H4 (cell line): ENCODE results near the gene TNKS1BP1. TPM values are rescaled to one million over a fixed set of nuclear protein-coding genes. Genes with fewer than 3 reads are reported as not detected.
"Not testable (repeated sequence)": the region's sequence is repeated elsewhere in the genome, so short reads cannot be mapped to it uniquely, and the experiment has no call there.

Experiments used
- DNase-seq: peaks from one replicate; pipeline ENCODE4 v3.0.0-alpha.2; 2015; ENCODE audit warnings: low spot score
- total RNA-seq: library from RNA; depleted of rRNA; stranded (reverse); fragments of >200 nt; shearing (Covaris generic); gene quantifications from 2 replicates; pipeline ENCODE4 v1.2.3, GENCODE V29; 2014

The TNKS1BP1 gene
- total RNA-seq, 1 experiment from 2014 or later: 12.6 TPM

DNA sequence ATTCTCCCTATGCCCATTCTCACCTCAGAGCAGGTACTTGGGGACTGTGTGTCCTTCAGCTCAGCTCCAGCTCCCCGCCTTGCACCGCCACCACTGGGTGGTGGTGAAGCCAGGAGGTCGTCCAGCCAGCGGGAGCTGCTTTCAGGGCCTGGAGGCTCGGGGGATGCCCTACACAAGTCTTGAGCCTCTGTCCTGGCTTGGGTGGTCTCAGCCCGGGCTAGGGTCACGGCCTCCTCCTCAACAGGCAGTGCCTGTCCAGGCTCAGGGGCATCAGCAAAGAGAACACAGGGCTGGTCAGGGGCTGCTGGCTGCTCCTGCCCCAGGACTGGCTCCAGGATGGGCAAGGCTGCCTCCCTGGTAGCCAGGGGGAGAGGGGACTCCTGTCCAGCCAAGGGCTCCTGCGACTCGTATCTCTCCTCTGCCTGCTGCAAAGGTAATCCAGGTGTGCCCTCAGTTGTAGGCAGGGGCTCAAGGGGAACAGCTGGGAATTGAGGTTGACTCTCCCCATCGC lies 12.2 kb downstream of the TNKS1BP1 start:
- no peak for DNase-seq

DNA sequence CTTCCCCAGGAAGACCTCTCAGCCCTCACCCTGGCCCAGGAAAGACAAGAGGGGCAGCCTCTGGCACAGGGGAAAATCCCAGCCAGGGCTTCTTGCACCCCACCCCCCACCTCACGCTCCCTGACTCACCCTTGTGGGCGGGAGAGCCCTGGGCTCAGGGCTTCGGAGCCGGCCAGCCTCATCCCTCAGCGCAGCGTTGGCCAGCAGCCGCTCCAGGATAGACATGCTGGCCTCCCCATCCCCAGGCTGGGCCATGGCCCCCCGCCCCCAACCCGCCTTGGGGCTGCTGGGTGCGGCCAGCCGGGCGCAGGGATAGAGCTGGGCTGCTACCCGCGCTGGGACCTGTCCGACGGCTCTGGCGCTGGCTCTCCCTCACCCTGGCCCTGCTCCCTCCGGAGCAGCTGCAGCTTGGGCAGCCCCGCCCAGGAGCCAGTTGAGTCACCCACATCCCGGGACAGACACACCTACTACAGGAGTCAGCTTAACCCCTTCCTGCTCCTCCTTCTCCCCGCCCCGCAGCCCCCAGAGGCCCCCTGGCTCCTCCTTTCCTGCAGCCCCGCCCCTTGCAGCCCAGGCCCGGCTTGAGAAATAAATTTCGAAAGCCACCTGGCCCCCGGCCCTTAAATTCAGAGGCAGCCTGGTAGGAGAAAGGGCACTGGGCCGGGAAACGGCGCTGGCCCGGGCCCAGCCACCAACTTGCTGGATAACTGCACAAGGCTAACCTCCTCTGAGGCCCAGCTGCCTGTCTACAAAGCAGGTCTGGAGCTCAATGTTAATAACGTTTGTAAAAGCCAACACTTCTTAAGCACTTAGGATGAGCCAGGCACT lies 13.4 kb downstream of the TNKS1BP1 start:
- peak; percentile 95 for DNase-seq

DNA sequence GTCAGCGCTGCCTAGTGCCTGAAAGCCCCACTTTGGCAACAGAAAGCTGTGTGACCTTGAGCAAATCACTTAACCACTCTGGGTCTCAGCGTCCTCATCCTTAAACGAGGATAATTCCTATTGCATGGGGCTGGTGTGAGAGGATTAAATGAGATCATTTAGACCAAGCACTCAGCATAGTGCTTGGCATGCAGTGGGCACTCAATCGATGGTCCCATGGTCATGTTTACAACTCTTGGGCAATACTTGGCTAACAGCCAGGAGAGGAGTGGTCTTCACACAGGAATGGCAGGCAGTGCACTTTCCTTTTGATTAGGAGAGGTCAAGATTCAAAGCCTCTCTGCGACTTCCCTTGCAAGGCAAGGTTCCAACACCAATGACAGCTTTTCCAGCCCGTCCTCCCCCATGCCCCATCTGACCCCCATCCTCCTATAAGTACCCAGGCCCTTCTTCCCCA lies 14.1 kb downstream of the TNKS1BP1 start:
- DNase-seq: no peak

DNA sequence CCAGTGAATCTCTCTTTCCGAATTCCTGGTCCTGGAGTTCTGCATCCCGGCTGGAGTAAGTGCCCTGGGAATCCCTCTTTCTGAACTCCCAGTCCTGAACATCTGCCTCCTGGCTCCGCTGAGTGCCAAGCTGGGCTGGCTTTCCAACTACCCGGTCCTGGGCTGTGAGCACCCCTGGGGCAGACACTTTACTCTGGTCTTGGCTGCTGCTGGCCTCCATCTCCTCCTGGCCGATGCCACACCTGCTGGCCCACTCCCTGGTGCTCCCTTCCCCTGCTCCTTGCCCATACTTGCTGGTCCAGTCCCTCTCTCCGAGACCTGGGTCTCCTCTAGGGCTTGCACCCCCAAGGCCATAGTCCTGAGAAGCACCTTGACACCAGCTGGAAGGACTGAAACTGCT lies 14.7 kb downstream of the TNKS1BP1 start:
- no peak for DNase-seq

DNA sequence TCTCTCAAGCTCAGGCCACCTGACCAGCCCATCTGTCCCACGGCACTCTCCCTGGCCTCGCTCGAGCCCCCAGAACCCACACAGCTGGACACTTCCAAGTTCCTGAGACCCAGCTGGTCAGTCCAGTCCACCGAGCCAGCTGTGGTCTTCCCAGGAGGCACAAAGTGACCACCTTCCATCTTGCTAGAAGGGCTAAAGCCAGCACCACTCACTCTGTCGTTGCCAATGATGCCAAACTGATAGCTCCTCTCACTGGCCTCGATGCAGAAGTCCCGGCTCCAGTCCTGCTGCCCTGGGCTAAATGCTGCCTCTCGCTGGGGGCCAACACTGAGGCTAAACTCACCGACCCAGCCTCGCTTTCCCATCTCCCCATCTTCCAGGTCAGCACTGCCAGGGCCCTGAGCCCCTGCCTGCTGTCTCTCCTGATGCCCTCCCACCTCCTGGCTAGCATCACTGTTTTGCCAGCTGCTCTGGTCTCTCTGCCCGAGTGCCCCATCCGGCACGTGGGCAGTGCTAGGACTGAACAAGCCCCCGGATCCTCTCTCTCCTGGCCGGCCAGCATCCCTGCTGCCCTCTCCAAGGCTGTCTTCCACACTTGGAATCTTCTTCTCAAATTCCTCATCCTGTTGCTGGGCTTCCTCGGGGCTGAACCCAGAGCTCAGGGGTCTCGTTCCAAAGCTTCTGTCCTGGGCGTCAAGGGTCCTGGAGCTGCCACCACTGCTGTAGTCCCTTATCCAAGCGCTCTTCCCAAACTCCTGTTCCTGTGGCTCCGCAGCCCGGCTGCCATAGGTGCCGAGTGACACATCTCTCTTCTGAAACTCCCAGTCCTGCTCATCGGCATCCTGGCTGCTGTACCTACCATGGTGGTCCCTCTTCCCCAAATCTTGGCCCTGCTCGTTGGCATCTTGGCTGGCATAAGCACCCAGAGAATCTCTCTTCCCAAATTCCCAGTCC lies 15.4 kb downstream of the TNKS1BP1 start:
- no peak for DNase-seq

DNA sequence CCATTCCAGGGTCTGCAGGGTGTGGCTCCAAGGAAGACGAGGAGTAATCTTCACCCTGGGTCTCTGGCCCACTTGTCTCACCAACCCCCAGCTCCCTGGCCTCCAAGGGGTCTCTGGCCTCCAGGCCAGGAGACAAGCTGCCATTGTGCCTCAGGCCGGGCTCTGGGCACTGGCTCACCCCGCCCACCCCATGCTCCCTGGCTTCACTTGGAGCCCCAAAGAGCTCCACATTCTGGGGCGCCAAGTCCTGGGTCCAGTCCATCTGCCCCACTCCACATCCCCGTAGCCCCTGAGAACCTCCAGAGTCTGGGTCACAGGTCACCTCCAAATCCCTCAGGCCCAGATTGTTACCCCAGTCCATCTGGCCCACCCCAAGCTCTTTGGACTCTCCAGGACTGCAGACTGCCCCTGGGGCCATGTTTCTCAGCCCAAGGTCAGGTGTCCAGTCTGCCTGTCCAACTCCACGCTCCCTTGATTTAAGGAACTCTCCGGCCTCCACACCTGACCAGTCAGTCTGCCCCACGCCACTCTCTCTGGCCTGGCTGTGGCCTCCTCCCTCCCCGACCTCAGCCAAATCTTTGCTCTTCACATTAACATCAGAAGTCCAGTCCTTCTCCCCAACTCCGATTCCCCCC lies 16.2 kb downstream of the TNKS1BP1 start:
- no peak for DNase-seq

DNA sequence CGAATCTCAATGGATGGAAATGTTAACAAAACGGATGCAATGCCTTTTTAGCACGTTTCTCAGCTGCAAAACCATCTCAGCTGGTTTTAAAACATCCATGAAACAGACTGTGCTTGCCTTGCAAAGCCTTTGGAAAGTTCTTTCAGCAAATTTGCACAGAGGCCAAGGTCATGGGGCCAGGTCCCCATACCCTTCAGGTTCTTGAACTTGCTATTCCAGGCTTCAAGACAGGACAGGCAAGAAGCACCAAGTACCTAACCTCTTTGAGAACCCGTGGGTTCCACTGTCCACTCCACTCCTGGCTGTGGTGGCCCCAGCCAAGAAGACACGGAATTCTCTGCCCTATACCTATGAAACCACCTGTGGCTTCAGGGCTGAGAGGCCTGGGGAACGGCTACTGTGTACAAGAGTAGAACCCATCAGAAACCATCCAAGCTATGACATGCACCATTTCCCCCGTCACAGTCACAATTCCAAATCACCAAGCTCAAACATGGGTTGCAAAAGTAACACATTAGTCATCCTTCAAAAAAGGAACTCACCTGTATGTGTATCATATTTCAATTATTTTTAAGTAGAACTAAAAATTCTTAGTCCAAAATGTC lies 17.0 kb downstream of the TNKS1BP1 start:
- no peak for DNase-seq

DNA sequence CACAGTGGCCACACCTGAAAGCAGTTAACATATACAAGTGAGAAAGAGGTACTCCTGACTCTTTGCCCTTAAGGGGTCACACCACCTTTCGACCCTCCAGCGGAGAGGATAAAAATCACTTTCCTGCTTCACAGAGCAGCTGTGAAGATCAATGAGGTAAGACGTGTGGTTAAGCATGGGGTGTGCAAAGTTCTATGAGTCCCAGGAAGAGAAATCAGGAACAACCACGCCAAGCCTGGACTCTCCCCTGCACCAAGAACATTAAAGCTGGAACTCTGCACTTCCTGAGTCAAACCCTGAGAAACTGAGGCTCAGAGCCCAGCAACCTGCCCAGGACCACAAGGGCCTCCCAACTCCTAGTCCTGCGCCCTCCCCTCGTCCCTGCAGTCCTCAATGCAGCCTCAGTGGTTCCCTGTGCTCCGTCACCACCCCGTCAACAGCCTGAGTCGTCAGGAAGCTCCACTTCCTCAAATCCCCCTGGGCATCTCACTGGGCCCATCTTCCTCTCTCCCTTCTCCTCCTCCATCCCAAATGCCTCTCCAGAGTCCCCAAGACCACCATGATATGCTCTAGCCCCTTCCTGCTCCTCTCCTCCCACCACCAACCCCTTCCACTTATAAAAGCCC lies 17.7 kb downstream of the TNKS1BP1 start:
- DNase-seq: no peak

DNA sequence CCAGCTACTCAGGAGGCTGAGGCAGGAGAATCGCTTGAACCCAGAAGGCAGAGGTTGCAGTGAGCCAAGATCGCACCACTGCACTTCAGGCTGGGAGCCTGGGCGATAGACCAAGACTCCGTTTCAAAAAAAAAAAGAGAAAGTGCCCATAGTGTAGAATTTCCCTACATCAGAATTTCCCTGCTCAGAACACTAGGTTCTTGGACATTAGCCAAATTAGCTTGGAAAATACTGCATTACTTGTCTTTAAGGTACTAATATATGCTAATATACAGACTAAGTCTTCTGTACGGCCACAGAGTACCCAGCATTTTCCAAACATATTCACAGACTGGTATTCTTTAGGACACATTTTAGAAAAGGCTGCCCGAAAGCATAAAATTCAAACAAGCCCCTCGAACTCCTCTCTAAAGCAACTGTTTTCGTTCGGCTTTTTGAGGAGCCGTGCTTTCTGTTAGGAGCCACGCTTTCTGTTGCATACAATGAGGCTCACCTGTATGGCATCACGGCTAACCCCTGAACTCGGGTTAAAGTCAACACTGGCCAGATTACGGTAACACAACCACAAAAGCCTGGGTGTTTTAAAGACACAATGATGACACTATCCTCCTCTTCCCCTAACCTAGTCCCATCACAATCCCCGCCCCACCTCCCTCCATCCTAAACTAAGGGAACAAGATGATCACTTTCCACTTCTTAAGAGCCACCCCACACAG lies 18.4 kb downstream of the TNKS1BP1 start:
- DNase-seq: no peak

DNA sequence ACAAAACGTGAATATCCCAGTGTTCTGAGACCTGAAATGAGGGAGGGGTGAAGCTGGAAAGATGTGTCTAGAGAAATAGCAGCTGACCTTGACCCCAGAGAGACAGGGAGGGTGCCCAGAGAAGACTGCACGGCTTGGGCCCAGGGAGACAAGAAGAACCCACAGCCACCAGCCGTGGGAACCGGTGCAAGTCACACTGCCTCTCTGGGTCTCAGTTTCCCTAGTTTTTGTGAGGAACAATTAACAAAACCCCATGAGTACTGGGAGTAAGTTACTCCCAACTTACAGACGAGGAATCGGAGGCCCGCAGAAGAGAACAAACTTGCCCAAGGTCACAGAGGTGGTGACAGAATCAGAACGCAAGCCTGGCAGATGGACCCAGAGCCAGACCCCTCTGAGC lies 19.2 kb downstream of the TNKS1BP1 start:
- DNase-seq: no peak

DNA sequence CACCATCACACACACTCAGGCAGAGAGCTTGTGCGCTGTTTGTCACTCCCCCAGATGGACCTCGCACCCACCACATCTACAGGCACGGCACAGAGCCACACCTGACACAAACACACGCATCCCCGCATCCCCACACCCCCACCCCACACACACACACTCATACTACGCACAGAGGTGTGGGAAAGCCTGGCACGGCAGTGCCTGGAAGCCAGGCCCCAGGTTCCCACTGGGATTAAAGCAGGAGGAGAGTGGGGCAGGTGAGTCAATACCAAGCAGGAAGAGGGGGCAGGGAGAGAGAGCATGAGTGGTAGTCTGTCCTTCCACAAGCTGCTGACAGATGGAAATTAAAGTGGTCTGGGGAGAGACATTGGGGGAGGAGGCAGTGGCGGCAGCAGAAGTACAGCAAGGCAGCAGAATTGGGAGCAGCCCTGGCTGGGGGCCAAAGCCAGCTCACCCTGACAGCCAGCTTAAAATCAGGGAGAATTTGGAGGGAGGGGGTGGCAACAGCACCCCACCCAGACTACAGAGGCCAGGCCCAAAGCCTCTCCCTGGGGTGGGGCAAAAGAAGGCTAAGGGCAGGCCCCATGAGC lies 20.7 kb downstream of the TNKS1BP1 start:
- DNase-seq: no peak

DNA sequence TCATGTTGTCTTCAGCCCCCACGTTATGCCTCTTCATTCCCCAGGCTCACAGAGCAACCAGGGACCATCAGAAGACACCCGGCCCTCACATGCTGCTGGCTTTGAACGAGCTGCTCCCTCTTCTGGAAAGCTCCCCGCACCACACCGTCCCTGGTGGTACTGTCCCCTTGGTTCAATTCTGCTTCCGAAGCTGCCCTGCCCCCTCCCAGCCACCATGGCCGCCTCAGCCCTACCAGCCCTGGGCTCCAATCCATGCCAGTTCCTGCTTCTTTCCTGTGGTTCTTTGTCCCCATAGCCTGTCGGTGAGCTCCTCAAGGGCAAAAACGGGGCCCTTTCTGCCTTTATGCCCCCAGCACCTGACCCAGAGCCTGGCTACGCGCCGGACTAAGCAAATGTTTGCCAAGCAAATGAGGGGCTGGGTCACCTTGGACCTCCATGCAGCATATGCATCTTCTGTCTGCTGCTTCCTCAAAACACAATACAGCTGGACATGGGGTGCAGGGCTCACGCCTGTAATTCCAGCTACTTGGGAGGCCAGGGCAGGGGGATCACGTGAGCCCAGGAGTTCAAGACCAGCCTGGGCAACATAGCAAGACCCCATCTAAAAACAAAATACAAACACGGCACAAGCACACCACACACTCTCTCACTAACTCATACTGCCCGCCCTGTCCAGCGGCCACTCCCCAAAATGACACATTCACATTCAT lies 21.3 kb downstream of the TNKS1BP1 start:
- no peak for DNase-seq

DNA sequence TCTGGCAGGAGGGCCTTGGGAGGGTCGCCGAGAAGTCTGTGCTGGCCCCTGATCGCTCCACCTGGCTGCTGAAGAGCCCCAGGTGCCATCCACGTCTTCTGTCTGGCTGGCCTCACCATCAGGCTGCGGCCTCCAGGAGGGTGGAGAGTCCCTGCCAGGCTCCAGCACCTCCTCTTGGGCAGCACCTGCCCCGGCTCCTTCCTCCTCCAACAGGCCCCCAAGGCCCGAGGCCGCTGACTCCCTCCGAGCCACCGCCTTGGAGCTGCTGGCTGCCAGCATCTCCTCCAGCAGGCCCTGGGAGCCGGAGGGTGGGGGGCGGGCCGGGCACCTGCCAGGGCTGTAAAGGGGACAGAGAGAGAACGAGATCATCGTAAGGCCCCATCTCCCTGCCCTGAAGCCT lies 22.3 kb downstream of the TNKS1BP1 start:
- no peak for DNase-seq

DNA sequence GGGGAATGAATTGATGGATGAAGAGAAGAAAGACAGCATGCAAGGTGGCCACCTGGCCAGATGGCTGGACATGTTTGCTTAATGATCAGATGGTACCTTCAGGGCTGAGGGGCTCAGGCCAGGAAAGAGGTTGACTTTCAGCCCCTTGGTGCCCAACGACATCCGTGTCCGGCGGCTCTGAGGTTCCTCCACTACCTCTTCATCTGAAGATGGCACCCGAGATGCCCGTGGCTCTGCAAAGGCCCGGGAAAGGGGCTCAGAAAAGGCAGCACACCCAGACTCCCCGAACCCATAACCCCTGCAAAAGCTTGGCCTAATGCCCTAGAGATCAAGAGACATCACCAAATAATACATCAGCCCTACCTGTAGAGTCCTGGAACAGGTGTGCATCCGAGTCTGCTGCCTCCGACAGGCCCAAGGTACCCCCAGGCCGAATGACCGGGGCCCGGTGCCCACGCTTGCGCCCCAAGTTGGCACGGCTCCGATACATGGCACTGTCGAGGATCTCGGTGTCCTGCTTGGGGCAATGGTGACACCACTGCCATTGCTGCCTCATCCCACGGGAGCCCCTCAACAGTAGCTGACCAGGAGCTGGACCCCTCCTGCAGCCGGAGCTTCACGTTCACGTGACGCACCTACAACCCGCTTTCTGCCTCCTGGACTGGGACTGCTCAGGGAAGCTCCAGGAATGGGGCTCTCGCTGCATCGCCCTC lies 22.9 kb downstream of the TNKS1BP1 start:
- DNase-seq: no peak

DNA sequence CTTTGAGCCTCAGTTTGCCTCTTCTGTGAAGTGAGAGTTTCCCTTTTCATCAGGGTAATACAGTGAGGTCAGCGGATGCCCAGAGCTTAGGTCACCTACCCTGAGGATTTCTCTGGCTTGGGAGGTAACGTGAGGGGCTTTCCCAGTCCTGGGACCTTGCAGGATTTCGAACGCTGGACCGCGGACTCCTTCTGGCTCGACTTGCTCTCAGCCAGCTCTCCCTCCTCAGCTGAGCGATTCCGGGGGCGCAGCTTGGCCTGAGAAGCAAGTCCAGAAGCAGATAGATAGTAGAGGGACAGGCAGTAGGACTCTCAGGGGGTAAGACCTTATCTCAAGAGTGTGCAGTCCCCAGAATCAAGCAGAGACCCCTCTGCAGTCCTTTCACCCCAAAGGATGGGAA lies 24.0 kb downstream of the TNKS1BP1 start:
- DNase-seq: no peak

DNA sequence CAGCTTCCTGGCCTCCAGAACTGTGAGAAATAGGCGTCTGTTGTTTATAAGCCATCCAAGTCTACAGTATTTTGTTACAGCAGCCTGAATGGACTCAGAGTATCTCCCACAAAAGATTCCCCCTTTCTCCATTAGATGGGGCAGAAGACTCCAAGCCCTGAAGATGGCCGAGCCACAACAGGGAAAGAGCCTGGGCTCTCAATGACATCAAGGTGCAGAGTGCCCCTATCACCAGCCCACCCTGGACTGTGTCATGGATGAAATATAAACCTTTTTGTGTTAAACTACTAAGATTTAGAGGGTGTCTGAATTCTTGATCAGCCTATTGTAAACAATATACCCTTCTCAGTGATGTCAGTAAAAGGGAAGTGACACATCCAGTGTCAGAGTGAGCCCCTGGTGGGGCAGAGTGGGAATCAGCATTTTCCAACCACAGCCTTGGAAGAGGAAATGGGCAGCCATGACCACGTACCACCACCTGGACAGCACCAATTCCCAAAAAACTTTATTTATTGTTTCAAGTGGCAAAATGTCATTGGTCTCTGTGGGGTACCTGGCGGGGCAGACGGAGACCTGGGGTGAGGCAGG lies 25.5 kb downstream of the TNKS1BP1 start:
- DNase-seq: no peak

DNA sequence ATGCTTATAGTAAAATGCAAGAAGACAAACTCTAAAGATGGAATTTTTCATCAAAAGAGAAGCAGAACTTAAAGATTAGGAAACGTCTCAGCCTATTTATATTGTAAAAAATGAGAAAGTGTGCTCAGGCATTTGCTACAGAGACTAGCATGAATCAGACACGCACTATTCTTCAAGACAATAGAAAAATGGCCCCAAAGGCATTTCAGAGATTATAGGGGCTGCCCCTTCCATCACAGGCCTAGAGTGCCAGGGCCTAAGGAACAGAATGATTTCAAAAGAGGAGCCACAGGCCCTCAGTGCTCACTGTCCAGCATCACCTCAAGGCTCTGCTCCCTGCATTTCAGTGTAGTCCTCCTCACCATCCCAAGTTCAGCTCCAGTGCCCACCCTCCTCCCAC lies 27.5 kb downstream of the TNKS1BP1 start:
- DNase-seq: no peak

DNA sequence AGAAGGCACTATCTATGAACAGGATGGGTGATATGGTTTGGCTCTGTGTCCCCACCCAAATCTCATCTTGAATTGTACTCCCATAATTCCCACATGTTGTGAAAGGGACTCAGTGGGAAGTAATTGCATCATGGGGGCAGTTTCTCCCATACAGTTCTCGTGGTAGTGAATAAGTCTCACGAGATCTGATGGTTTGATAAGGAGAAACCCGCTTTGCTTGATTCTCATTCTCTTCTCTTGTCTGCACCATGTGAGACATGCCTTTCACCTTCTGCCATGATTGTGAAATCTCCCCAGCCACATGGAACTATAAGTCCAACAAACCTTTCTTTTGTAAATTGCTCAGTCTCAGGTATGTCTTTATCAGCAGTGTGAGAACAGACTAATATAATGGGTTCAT lies 28.5 kb downstream of the TNKS1BP1 start:
- not testable (repeated sequence) for DNase-seq
